ENCODE results near the gene LLGL1. TPM values are rescaled to one million over a fixed set of nuclear protein-coding genes. Genes with fewer than 3 reads are reported as not detected.

The LLGL1 gene
- total RNA-seq, 1 experiment from 2014 or later = 65.0 TPM

- Histone ChIP-seq H3K18ac (ENCODE audit: insufficient read length, low read depth, low read length) (no peak overlapping the region), H4K5ac (ENCODE audit: insufficient read length, low read depth, low read length) (no peak overlapping the region), H3T11ph (ENCODE audit: low read length) (no peak overlapping the region), H4K20me1 (ENCODE audit: control insufficient read depth, insufficient read depth, insufficient read length) (peaks cover 3% of the 10 kb centered on the region), H3K27ac (ENCODE audit: insufficient read length, low read depth, low read length) (no peak overlapping the region), H3K9ac (ENCODE audit: extremely low read depth, insufficient read length, low read length) (no peak overlapping the region), H2BK120ac (ENCODE audit: low read depth, low read length, poor library complexity, severe bottlenecking) (no peak overlapping the region), H3K4me1 (ENCODE audit: insufficient read depth, low read length) (peaks cover 3% of the 10 kb centered on the region; the same call in 1 of the 2 replicates), H3K23ac (ENCODE audit: insufficient read length, low read depth, low read length) (no peak overlapping the region), H2BK15ac (ENCODE audit: low read depth, low read length) (no peak overlapping the region), H3K4ac (ENCODE audit: low read depth, low read length) (no peak overlapping the region), H2AK5ac (ENCODE audit: insufficient read length, low read length) (no peak overlapping the region), H2BK20ac (ENCODE audit: low read depth, low read length, poor library complexity, severe bottlenecking) (no peak overlapping the region), H3K23me2 (ENCODE audit: insufficient read length, low read depth, low read length, poor library complexity, severe bottlenecking) (no peaks in the 10 kb centered on the region), H3K14ac (ENCODE audit: insufficient read depth, low read length) (no peak overlapping the region), H3K79me1 (ENCODE audit: insufficient read depth, low read depth, low read length, poor library complexity, severe bottlenecking) (no peaks in the 10 kb centered on the region), H3K9me3 (ENCODE audit: control insufficient read depth, low read depth, low read length) (no peaks in the 10 kb centered on the region), H3K79me2 (ENCODE audit: insufficient read depth, low read length) (no peaks in the 10 kb centered on the region), H3K4me2 (ENCODE audit: insufficient read depth, insufficient read length, low read length) (peak overlapping the region; percentile 46), H3K27me3 (ENCODE audit: insufficient read depth, low read length) (no peaks in the 10 kb centered on the region), H2BK12ac (ENCODE audit: insufficient read length, low read depth, low read length) (no peak overlapping the region), H3K56ac (ENCODE audit: insufficient read length, low read depth, low read length) (no peak overlapping the region), H4K8ac (replicated peaks; ENCODE audit: insufficient read length, low read depth, low read length) (no peak overlapping the region), H4K91ac (ENCODE audit: insufficient read length, low read depth, low read length) (no peak overlapping the region), H2BK5ac (ENCODE audit: insufficient read length, low read length) (no peak overlapping the region), H2AFZ (ENCODE audit: low read length) (no peak overlapping the region)
- TF ChIP-seq CTCF (conservative IDR thresholded peaks at IDR 0.05) = no peak
- H3K9me3 Mint-ChIP-seq = no peaks in the 10 kb centered on the region; a peak in 1 of 5 replicates
- H3K36me3 Mint-ChIP-seq (ENCODE audit: insufficient read depth in 1 of 3, low read depth in 3 of 3) = peaks cover 18 to 85% (median 71%) of the 10 kb centered on the region in 3 experiments; a peak in 6 of 7 replicates
- H3K27ac Mint-ChIP-seq = peak overlapping the region in 2 of 3 experiments; percentile 66 to 92; a peak in 3 of 7 replicates
- peaks cover 15 to 25% of the 10 kb centered on the region in 2 experiments for H3K4me1 Mint-ChIP-seq
- H3K27me3 Mint-ChIP-seq (ENCODE audit: low read depth) = no peaks in the 10 kb centered on the region; the same call in 1 of the 2 replicates
- H3K4me3 Mint-ChIP-seq = peak overlapping the region; percentile 83 to 92
- no peak for DNase-seq
- WGBS (ENCODE audit: extremely low coverage, insufficient read length, low lambda C conversion rate) = no CpG with 5 or more reads among the region's 24 CpGs
Measured at GRCh38 chr17:18246109-18246725, 20.8 kb downstream of the LLGL1 start.

Data from H9 (cell line).